Endothelial cell of umbilical vein (primary cell): ENCODE measurements around the gene MFNG. TPM values are rescaled to one million over a fixed set of nuclear protein-coding genes. Genes with fewer than 3 reads are reported as not detected.

Experiments used
- BruUV-seq: library from RNA; stranded (reverse); fragments of 400-500 nt; replicated peaks from 2 replicates; lab custom pipeline; 2021; lab: Mats Ljungman, UMichigan
- CTCF ChIA-PET: fragments of 300-600, 350-600 bp; sonication (Branson Sonifier 250); formaldehyde crosslinking; loops from one replicate; lab custom pipeline; 2021; ENCODE audit warnings: antibody characterized with exemption, inconsistent platforms; lab: Charles Lee
- POLR2A ChIA-PET: fragments of 300-600, 350-600 bp; sonication (Branson Sonifier 250); formaldehyde crosslinking; loops from one replicate; lab custom pipeline; 2021; ENCODE audit warnings: antibody characterized with exemption, inconsistent platforms; lab: Charles Lee
- DNase-seq: peaks from one replicate; pipeline ENCODE4 v3.0.0-alpha.2; 2011; ENCODE audit warnings: low read depth, low spot score
- FAIRE-seq: peaks from 2 replicates; lab custom pipeline; 2011; peaks lifted over from hg19 to GRCh38; lab: Jason Lieb, UNC
- H2AFZ ChIP-seq: 2 replicates; pipeline ENCODE4 v1.6.0; 2012; ENCODE audit warnings: low read depth, low read length, control low read depth, inconsistent platforms
- H3K27ac ChIP-seq: 2 replicates; pipeline ENCODE4 v1.5.1; 2011; ENCODE audit warnings: low read depth, mild to moderate bottlenecking, control low read depth, low read length, moderate library complexity; ENCODE audit not compliant: insufficient read depth
- H3K27me3 ChIP-seq, 2 experiments: 2 replicates each; pipeline versions ENCODE4 v1.6.0 to v1.6.1; 2011; ENCODE audit warnings: low read length in 2 of 2, mixed read lengths in 1 of 2; ENCODE audit not compliant: control insufficient read depth in 2 of 2, insufficient read depth in 2 of 2
- H3K36me3 ChIP-seq, 2 experiments: 2 replicates in 1 of 2; 3 replicates in 1 of 2; pipeline ENCODE4 v1.5.1; 2011; ENCODE audit warnings: low read length in 2 of 2, mild to moderate bottlenecking in 1 of 2, moderate library complexity in 1 of 2; ENCODE audit not compliant: control insufficient read depth in 2 of 2, insufficient read depth in 2 of 2; ENCODE audit errors: extremely low read depth in 1 of 2
- H3K4me1 ChIP-seq: 3 replicates; pipeline ENCODE4 v1.5.1; 2011; ENCODE audit warnings: mild to moderate bottlenecking, low read length; ENCODE audit not compliant: control insufficient read depth, insufficient read depth; ENCODE audit errors: extremely low read depth
- H3K4me2 ChIP-seq: 2 replicates; pipeline ENCODE4 v1.6.1; 2011; ENCODE audit warnings: low read length, control low read depth, mixed read lengths; ENCODE audit not compliant: insufficient read depth
- H3K4me3 ChIP-seq, 3 experiments: fragments of 200-600 bp in 1 of 3; sonication (generic), shearing (Covaris generic) in 1 of 3; replicated peaks in 1 of 3; 2 replicates each; pipeline ENCODE4 v1.5.1; 2011 to 2016; ENCODE audit warnings: control low read depth in 3 of 3, low read length in 3 of 3, mild to moderate bottlenecking in 2 of 3, inconsistent platforms in 1 of 3, low read depth in 1 of 3, moderate library complexity in 1 of 3; ENCODE audit not compliant: insufficient read depth in 1 of 3
- H3K79me2 ChIP-seq: 2 replicates; pipeline ENCODE4 v1.6.0; 2012; ENCODE audit warnings: low read length, inconsistent platforms; ENCODE audit not compliant: control insufficient read depth, insufficient read depth
- H3K9ac ChIP-seq: replicated peaks from 2 replicates; pipeline ENCODE3; 2011; ENCODE audit warnings: low read length, control low read depth; ENCODE audit not compliant: insufficient read depth; ENCODE audit errors: extremely low read depth
- H3K9me1 ChIP-seq: replicated peaks from 3 replicates; pipeline ENCODE4 v1.6.0; 2011; ENCODE audit warnings: mild to moderate bottlenecking, low read length; ENCODE audit not compliant: control insufficient read depth, insufficient read depth; ENCODE audit errors: extremely low read depth
- H3K9me3 ChIP-seq: replicated peaks from 2 replicates; pipeline ENCODE4 v1.5.1; 2012; ENCODE audit warnings: low read length, inconsistent platforms; ENCODE audit not compliant: control insufficient read depth, insufficient read depth
- H4K20me1 ChIP-seq: replicated peaks from 2 replicates; pipeline ENCODE3; 2011; ENCODE audit warnings: mild to moderate bottlenecking, low read length; ENCODE audit not compliant: control insufficient read depth, insufficient read depth; ENCODE audit errors: extremely low read depth
- CTCF ChIP-seq, 2 donors: IDR thresholded peaks; 1 replicate in 1 of 2; 2 replicates in 1 of 2; pipeline ENCODE4 v1.5.1; 2011; ENCODE audit warnings: low read length in 2 of 2, mild to moderate bottlenecking in 2 of 2, moderate library complexity in 2 of 2, control low read depth in 1 of 2, inconsistent platforms in 1 of 2, low read depth in 1 of 2; ENCODE audit not compliant: insufficient read depth in 1 of 2; ENCODE audit errors: extremely low read depth in 1 of 2
- JUN ChIP-seq: IDR thresholded peaks from 2 replicates; pipeline ENCODE4 v1.6.1; 2011; ENCODE audit warnings: borderline replicate concordance, low read depth; ENCODE audit not compliant: insufficient read length, insufficient read depth
- POLR2AphosphoS5 ChIP-seq: IDR thresholded peaks from 2 replicates; pipeline ENCODE4 v1.6.1; 2012; ENCODE audit warnings: low read depth, mild to moderate bottlenecking, control low read depth, low read length, moderate library complexity; ENCODE audit not compliant: insufficient read depth
- dilution Hi-C: fragments of 300-500 bp; cut with MboI; formaldehyde crosslinking; loops from one replicate; pipeline ENCODE4 v1.15.0; 2019; ENCODE audit warnings: low sequenced_read_pairs; ENCODE audit not compliant: extremely low pct_ligation_motif_present
- intact Hi-C: fragments of 100-400 bp; cut with micrococcal nuclease; formaldehyde crosslinking; loops from one replicate; pipeline ENCODE4 v1.10.0; 2022
- polyA plus RNA-seq, 4 experiments: library from polyadenylated mRNA; depleted of rRNA in 3 of 4; stranded (reverse) in 3 of 4; unstranded in 1 of 4; fragments of >200 nt; gene quantifications; 2 replicates each; pipeline versions ENCODE4 v1.2.1 to v1.2.3, GENCODE V29; 2011 to 2012; ENCODE audit warnings: missing spikeins in 1 of 4
- total RNA-seq: library from RNA; stranded (reverse); gene quantifications from 2 replicates; pipeline ENCODE4 v1.2.3, GENCODE V29; 2021

The MFNG gene
- total and polyA plus RNA-seq, 2 donors (not counting 3 experiments of a cell fraction or from before 2014, with no cell fraction given): 188 to 257 TPM

- peak overlapping the region; percentile 76 for H3K27ac ChIP-seq
- CTCF ChIA-PET: interaction anchor here (1.1 kb wide), 1 partner anchor 83 kb away, joined by 4 read pairs; no protein-coding TSS in a partner anchor
- BruUV-seq: no TSS peak
- DNase-seq (peak; percentile 47), FAIRE-seq (peak; percentile 84)
- H4K20me1 ChIP-seq: no peaks in the 10 kb centered on the region
- intact Hi-C loops (no loop called here), dilution Hi-C loops (no loop called here)
- no peak overlapping the region for H2AFZ ChIP-seq
- peaks cover 26% of the 10 kb centered on the region for H3K4me1 ChIP-seq
- no peaks in the 10 kb centered on the region for H3K9me1 ChIP-seq
- H3K4me3 ChIP-seq: no peak overlapping the region
- POLR2A ChIA-PET: no interaction called here
- H3K9me3 ChIP-seq: no peaks in the 10 kb centered on the region
- no peaks in the 10 kb centered on the region for H3K27me3 ChIP-seq
- H3K4me2 ChIP-seq: peak overlapping the region; percentile 36
- H3K9ac ChIP-seq: peak overlapping the region; percentile 28
- TF ChIP-seq CTCF (IDR thresholded peaks at IDR 0.05; ENCODE audit: extremely low read depth in 1 of 2, insufficient read depth in 1 of 2, low read depth in 1 of 2, low read length in 2 of 2) (no peak), JUN (no peak), POLR2AphosphoS5 (peak; percentile 16)
- H3K36me3 ChIP-seq: peaks cover 2 to 28% of the 10 kb centered on the region in 2 experiments
- peaks cover 11% of the 10 kb centered on the region for H3K79me2 ChIP-seq
Observed at GRCh38 chr22:37509059-37509860, 23.1 kb upstream of the MFNG start.
